Myocyte (in vitro differentiated cells): Measurements from ENCODE around the gene JMJD8. TPM values are rescaled to one million over a fixed set of nuclear protein-coding genes. Genes with fewer than 3 reads are reported as not detected.

ENCODE experiments used
- DNase-seq: peaks from one replicate; pipeline ENCODE4 v3.0.0-alpha.2; 2012; ENCODE audit warnings: low read depth
- total RNA-seq: library from RNA; depleted of rRNA; stranded (reverse); fragments of >200 nt; gene quantifications from 2 replicates; pipeline ENCODE4 v1.2.3, GENCODE V29; 2014

Gene JMJD8
- total RNA-seq, 1 donor from 2014 or later = 74.5 TPM

DNA sequence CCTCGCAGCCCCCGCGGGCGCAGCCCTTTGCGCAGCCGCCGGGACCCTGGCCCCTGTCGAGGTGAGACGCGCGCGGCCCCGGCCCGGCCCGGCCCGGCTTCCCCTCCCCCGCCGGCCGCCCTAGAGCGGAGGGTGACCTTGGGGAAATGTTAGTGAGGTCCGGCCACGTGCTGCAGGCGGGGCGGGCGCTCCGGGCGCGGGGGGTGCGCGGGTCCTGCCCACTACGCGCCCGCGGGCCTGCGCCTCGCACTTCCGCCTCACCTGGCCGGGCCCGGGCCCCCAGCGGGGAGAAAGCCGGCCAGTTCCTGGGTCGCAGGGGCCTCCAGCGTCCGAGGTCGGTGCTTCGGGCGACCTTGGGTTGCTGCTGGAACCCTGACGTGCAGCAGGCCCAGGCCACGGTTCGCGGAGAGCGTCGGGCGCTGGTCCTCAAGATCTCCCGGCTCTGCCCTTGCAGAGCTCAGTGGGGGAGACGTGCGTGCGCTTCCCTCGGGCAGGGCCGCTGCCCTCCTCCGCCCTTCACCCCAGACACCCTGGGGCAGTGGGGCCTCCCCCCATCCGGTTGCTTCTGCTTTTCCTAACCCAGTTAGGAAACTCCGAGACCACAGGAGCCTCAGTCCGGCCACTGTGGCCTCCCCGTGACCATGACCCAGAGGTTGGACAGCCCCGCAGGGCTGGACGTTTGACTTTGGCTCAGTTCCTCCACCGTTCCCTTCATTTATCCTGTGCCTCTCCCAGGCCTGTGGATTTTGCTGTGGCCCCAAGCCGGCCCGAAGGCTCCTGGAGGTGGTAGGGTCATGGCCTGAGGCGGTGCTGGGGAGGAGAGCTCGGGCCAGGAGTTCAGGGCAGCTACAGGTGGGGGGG is 41.7 kb downstream of the JMJD8 start:
- DNase-seq = peak; percentile 17

DNA sequence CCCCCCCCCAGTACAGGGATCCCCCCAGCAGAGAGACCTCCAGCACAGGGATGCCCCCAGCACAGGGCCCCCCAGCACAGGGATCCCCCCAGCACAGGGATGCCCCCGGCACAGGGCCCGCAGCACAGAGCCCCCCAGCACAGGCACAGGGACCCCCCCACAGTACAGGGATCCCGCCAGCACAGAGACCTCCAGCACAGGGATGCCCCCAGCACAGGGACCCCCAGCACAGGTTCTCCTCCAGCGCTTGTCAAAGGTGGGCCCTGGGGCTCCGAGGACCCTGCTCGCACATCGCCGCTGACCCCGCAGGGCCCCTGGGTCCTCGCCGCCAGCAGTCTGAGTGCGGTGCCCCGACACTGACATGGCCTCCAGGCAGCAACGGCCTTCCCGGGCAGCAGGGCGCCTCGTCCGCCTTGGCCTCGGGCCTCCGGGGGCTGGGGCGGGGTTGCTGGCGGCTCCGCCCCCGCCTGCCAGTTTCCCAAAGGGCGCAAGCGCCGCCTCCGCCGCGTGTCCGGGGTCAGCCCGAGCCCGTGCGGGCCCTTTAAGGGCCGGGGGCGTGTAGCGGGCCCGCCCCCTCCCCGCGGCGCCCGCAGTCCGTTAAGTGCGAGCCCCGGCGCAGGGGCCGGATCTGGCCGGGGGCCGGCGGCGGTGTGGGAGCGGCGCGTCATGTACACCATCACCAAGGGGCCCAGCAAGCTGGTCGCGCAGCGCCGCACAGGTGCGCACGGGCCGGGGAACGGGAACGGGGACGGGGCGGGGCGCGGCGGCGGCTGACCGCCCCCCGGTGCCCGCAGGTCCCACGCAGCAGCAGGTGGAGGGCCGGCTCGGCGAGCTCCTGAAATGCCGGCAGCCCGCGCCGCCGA is 42.6 kb downstream of the JMJD8 start, which contains the start of gene MCRIP2:
MCRIP2 (plus strand) TSS at position 503 of the 863 bp plus-strand sequence; CDS start at position 667, 164 bp downstream.
- DNase-seq = peak; percentile 85

DNA sequence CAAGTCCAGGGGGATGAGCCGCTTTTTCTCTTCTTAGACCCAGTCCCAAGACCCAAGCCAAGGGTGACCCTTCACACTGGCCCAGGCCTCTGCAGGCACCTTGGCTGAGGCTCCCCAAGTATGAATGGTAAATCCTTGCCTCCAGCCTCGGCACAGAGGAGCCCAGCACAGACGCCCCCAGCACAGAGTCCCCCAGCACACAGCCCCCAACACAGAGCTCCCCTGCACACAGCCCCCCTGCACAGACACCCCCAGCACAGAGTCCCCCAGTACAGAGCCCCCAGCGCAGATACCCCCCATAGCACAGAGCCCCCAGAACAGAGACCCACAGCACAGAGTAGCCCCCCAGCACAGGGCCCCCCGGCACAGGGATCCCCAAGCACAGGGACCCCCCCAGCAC is 43.5 kb downstream of the JMJD8 start:
- DNase-seq = no peak

DNA sequence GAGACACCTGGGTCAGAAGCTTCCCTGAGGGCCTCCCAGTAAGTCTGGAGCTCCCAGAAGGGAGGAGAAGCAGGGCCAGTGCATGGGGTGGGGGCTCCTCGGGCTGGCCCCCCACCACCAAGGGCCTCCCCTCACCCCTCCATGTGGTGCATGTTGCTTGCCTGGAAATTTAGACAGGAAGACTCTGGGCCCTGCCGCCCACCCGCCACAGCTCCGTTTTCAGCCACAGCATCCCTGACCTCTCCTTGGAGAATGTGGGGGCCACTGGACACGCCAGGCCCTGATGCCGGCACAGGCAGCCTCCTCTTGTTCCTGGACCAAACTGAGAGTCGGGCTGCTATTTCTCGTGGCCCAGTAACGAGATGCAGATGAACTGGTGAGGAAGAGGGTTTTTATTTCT is 45.3 kb downstream of the JMJD8 start:
- DNase-seq = no peak

DNA sequence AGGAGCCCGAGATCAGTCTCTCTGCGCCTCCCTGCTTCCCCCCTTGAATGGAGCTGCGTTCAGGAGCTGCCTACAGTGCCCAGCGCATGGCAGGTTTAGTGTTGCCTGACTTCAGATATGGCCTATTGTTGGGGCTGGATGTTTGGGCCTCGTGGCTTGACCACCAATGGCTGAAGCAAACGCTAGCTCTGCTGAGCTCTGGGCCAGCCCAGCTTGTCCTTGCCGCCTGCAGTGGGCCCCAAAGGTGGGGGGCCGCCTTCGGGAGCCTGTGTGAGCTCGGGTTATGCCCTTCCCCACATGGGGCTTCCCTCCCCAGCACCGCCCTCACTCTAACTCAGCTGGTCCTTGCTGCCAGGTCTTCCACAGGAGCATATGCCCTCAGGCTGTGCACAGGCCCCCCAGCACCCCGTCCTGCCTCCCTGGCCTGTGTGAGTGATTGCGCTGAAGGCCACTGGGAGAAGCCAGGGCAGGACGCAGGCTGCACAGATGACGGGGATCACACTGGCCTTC is 46.0 kb downstream of the JMJD8 start:
- DNase-seq = no peak

DNA sequence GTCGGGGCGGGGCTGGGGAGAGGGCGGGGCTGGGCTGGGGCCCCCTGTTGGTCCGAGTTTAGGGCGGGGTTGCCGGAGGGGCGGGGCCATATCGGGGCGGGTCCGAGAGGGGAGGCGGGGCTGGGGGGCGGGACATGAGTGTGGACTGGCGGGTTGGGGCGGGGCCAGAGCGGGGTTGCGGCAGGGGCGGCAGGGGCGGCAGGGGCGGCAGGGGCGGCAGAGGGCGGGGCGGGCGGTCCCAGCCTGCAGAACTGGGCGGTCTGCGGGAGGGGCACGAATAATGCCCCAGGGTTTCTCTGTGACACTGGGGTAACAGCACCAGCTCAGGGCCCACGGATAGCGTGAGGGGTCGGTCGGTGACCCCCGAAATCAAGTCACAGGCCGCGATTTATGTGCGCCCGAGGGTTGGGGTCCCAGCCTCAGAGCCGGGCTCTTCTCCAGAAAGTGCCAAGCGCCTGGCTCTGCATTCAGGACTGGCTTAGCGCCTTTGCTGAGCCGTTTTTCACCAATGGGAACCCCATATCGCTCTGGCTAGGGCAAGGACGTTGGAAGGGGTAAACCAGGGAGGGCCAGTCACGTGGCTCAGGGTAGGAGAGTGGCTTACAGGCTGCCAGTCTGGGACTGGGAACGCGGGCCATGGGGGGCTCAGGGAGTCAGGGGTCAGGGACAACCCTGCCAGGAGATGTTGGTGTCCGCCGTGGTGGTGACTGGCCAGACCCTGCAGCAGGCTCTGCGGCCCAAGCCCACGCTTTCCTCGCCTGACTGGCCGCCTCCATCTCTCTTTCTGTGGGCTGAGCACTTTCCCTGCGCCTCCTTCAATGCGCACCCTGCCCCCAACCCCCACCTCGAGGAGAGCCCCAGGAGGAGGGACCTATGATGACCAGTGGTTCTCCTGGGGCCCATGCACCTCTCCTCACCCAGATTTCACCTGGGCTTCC is 46.8 kb downstream of the JMJD8 start:
- DNase-seq = peak; percentile 89

DNA sequence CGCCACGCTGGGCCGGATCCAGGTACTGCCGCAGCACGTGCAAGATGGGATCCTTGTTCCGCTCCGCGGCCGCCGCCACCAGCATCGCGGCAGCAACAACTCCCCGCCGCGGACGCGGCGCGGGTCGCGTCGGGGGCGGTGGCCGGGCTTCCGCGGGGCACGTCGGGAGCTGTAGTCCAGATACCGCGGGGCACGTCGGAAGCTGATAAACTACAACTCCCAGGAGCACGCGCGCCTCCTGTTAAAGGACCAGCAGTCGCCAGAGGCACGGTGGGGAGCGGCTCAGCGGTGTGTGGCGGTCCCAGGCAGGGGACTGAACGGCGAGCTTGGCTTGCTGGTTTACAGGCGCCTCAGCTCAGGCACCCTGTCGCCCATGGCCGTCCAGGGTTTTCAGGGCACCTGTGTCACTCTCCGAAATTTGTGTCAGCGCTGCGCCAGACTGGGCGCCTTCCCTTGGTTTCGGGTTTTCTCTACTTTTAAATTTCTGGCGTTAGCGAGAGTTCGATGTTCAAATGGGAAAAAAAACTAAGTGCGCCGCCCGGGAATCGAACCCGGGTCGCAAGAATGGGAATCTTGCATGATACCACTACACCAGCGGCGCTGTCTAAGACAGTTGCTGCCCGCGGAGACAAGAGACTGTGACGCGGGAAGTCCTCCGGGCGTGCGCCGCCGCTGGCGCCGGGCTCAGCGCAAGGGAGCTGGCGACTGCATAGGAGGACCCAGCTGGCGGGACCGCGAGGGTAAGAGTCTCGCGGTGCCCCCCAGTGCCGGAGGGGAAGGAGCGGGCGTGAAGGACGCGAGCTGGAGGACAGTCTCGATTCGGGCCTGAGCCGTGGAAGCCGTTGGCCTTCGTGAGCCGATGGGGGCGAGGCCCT is 47.7 kb downstream of the JMJD8 start, which contains the start of gene METTL26:
METTL26 (minus strand) TSS at position 100 of the 875 bp plus-strand sequence; CDS start at position 85, 15 bp downstream.
- peak; percentile 95 for DNase-seq

DNA sequence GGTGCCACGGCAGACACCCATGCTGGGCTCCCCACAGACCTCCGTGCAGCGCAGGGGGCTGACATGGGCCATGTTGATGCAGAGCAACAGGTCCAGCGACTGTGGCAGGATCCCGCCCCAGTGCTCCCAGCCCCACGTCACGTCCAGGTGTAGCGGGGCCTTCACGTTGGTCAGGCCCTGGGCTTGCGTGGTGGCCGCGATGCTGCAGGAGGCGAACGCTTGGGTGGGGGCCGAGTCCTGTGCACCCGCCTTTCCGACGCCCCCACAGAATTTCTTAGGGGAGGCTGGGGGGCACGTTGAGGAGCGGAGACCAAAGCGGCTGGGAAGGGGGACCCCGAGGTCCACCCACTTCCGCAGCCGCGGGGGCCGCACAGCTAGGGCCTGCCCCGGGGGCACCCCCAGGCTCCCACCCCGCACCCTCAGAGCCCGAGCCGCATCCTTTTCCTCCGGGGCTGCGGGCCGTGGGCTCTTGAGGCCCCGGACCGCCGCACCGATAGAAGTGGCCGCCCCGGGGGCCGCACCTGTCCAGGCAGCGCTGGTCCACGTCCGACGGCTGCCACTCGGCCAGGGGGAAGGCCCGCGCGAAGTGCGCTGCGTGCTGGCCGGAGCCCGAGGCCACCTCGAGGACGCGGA is 48.4 kb downstream of the JMJD8 start:
- no peak for DNase-seq

DNA sequence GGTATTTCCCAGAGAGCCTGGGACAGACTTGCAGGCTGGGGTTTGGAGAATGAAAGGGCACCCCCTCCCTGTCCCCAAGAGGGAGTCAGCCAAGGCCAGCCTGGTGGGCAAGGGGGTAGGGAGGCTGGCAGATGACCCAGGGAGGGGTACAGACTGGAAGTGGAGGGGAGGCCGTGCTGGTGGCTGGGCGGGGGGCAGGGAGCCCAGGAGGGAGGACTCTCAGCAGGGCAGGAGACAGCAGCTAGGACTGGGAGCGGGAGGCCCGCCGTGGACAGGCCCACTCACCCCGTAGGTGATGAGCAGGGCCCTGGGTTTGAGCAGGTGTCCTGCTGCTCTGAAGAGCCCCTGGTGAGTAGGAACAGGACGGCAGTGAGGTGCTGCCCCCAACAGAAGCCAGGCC is 49.1 kb downstream of the JMJD8 start:
- no peak for DNase-seq

DNA sequence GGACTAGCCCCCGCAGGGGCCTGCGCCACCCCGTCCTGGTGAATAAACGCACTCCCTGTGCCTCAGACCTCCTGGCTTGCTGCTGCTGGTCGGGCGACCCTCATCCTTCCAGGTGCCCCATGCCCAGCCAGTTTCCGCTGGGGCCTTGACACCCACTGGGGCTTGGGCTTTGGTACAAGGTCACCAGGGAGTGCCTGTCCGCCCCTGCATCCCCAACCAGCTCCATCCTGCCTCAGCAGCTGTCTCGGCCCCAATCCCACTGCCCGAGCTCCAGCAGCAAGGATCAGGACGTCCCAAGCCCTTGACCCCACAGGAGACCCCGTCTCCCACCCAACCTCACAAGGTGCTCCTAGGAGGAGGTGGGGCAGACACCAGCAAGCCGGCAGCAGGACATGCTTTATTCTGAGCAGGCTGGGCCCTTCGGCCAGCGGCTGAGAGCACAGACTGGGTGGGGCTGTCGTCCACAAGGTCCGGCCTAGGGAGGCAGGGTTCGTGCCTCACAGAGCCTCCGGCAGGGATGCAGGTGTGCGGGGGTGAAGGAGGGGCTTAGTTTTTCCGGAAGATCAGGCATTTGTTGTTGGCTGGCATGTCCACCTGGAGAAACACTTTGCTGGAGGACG is 50.0 kb downstream of the JMJD8 start:
- no peak for DNase-seq

DNA sequence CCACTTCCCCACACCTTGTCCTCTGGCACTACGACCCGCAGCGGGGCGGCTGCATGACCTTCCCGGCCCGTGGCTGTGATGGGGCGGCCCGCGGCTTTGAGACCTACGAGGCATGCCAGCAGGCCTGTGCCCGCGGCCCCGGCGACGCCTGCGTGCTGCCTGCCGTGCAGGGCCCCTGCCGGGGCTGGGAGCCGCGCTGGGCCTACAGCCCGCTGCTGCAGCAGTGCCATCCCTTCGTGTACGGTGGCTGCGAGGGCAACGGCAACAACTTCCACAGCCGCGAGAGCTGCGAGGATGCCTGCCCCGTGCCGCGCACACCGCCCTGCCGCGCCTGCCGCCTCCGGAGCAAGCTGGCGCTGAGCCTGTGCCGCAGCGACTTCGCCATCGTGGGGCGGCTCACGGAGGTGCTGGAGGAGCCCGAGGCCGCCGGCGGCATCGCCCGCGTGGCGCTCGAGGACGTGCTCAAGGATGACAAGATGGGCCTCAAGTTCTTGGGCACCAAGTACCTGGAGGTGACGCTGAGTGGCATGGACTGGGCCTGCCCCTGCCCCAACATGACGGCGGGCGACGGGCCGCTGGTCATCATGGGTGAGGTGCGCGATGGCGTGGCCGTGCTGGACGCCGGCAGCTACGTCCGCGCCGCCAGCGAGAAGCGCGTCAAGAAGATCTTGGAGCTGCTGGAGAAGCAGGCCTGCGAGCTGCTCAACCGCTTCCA is 50.6 kb downstream of the JMJD8 start:
- DNase-seq = no peak

DNA sequence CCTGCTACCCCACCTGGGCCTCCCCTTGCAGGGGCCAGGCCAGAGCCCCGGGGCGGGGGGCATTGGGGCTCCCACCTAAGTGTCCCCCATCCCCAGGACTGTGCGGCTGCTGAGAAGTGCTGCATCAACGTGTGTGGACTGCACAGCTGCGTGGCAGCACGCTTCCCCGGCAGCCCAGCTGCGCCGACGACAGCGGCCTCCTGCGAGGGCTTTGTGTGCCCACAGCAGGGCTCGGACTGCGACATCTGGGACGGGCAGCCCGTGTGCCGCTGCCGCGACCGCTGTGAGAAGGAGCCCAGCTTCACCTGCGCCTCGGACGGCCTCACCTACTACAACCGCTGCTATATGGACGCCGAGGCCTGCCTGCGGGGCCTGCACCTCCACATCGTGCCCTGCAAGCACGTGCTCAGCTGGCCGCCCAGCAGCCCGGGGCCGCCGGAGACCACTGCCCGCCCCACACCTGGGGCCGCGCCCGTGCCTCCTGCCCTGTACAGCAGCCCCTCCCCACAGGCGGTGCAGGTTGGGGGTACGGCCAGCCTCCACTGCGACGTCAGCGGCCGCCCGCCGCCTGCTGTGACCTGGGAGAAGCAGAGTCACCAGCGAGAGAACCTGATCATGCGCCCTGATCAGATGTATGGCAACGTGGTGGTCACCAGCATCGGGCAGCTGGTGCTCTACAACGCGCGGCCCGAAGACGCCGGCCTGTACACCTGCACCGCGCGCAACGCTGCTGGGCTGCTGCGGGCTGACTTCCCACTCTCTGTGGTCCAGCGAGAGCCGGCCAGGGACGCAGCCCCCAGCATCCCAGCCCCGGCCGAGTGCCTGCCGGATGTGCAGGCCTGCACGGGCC is 51.4 kb downstream of the JMJD8 start:
- no peak for DNase-seq

DNA sequence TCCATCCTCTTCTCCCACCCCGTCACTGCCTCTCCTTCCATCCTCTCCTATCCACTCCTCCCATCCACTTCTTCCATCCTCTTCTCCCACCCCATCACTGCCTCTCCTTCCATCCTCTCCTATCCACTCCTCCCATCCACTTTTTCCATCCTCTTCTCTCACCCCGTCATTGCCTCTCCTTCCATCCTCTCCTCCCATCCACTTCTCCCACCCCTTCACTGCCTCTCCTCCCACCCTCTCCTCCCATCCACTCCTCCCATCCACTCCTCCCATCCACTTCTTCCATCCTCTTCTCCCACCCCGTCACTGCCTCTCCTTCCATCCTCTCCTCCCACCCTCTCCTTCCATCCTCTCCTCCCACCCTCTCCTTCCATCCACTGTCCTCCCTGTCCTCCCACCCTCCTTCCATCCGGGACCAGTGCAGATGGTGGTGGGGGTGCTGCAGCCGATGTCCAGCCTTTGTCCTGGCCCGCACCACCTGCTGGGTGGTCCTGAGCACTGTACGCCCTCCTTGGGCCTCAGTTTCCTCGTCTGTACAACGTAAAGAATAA is 52.3 kb downstream of the JMJD8 start:
- no peak for DNase-seq
